Right kidney (tissue), 1 donor: ENCODE results near the gene LARGE1.
"Not testable (repeated sequence)": the region's sequence is repeated elsewhere in the genome, so short reads cannot be mapped to it uniquely, and the experiment has no call there.

ENCODE experiments used
- DNase-seq: peaks from one replicate; pipeline ENCODE4 v3.0.0-alpha.2; 2016

Gene LARGE1

GRCh38 chr22:33593818-33594217, 326.5 kb downstream of the LARGE1 start:
- DNase-seq = no peak

GRCh38 chr22:33591946-33592345, 328.3 kb downstream of the LARGE1 start:
- no peak for DNase-seq

GRCh38 chr22:33589297-33589696, 331.0 kb downstream of the LARGE1 start:
- no peak for DNase-seq

- DNase-seq = no peak
Observed at GRCh38 chr22:33588860-33589259, 331.4 kb downstream of the LARGE1 start.

- DNase-seq = no peak
Observed at GRCh38 chr22:33584152-33584551, 336.1 kb downstream of the LARGE1 start.

- no peak for DNase-seq
Observed at GRCh38 chr22:33582822-33583400, 337.4 kb downstream of the LARGE1 start.

GRCh38 chr22:33580310-33580709, 340.0 kb downstream of the LARGE1 start:
- no peak for DNase-seq

- DNase-seq = no peak
Observed at GRCh38 chr22:33579448-33580093, 340.7 kb downstream of the LARGE1 start.

GRCh38 chr22:33578752-33579151, 341.5 kb downstream of the LARGE1 start:
- DNase-seq = no peak

- no peak for DNase-seq
Observed at GRCh38 chr22:33577862-33578411, 342.3 kb downstream of the LARGE1 start.

GRCh38 chr22:33576205-33576604, 344.1 kb downstream of the LARGE1 start:
- no peak for DNase-seq

GRCh38 chr22:33575771-33576170, 344.5 kb downstream of the LARGE1 start:
- DNase-seq = no peak

- no peak for DNase-seq
Observed at GRCh38 chr22:33575041-33575440, 345.2 kb downstream of the LARGE1 start.

GRCh38 chr22:33573479-33573878, 346.8 kb downstream of the LARGE1 start:
- DNase-seq = peak; percentile 37

GRCh38 chr22:33572086-33572485, 348.2 kb downstream of the LARGE1 start:
- DNase-seq = no peak

- DNase-seq = no peak
Observed at GRCh38 chr22:33570110-33570509, 350.2 kb downstream of the LARGE1 start.

- DNase-seq = no peak
Observed at GRCh38 chr22:33569559-33569958, 350.7 kb downstream of the LARGE1 start.

GRCh38 chr22:33569018-33569417, 351.3 kb downstream of the LARGE1 start:
- no peak for DNase-seq

GRCh38 chr22:33566495-33566894, 353.8 kb downstream of the LARGE1 start:
- DNase-seq = not testable (repeated sequence)

- DNase-seq = no peak
Observed at GRCh38 chr22:33565580-33565995, 354.7 kb downstream of the LARGE1 start.

- DNase-seq = no peak
Observed at GRCh38 chr22:33564683-33565082, 355.6 kb downstream of the LARGE1 start.

GRCh38 chr22:33563220-33563964, 356.9 kb downstream of the LARGE1 start:
- DNase-seq = no peak

GRCh38 chr22:33562501-33562900, 357.8 kb downstream of the LARGE1 start:
- no peak for DNase-seq
